Spleen (tissue), 11 donors: ENCODE results near the gene TCF7L1. TPM values are rescaled to one million over a fixed set of nuclear protein-coding genes. Genes with fewer than 3 reads are reported as not detected.

Source experiments
- DNase-seq: peaks from one replicate; pipeline ENCODE4 v3.0.0-alpha.2; 2020
- H3K27ac ChIP-seq, 8 donors: fragments of 200-600 bp; sonication (generic) in 7 of 8; 1 replicate in 4 of 8; 2 replicates in 4 of 8; pipeline versions ENCODE4 v1.5.0 to v1.8.0; 2016 to 2021; ENCODE audit warnings: inconsistent platforms in 4 of 8, mild to moderate bottlenecking in 4 of 8, moderate library complexity in 1 of 8
- H3K27me3 ChIP-seq, 7 donors: fragments of 200-600 bp; sonication (generic) in 6 of 7; replicated peaks in 1 of 7; 1 replicate in 4 of 7; 2 replicates in 3 of 7; pipeline versions ENCODE4 v1.5.0 to v1.8.0; 2016 to 2021; ENCODE audit warnings: inconsistent platforms in 3 of 7, mild to moderate bottlenecking in 1 of 7
- H3K36me3 ChIP-seq, 6 donors: fragments of 200-600 bp; sonication (generic) in 5 of 6; 1 replicate in 4 of 6; 2 replicates in 2 of 6; pipeline versions ENCODE4 v1.5.0 to v1.8.0; 2016 to 2021; ENCODE audit warnings: inconsistent platforms in 2 of 6
- H3K4me1 ChIP-seq, 6 donors: fragments of 200-600 bp; sonication (generic) in 5 of 6; 1 replicate in 3 of 6; 2 replicates in 3 of 6; pipeline versions ENCODE4 v1.5.0 to v1.8.0; 2016 to 2021; ENCODE audit warnings: inconsistent platforms in 3 of 6
- H3K4me3 ChIP-seq, 8 donors: fragments of 200-600 bp; sonication (generic) in 7 of 8; 1 replicate in 4 of 8; 2 replicates in 4 of 8; pipeline versions ENCODE4 v1.5.0 to v1.8.0; 2016 to 2021; ENCODE audit warnings: inconsistent platforms in 4 of 8, mild to moderate bottlenecking in 4 of 8, moderate library complexity in 2 of 8
- H3K9me3 ChIP-seq, 8 donors: fragments of 200-600 bp; sonication (generic) in 7 of 8; 1 replicate in 4 of 8; 2 replicates in 4 of 8; pipeline versions ENCODE4 v1.5.0 to v1.8.0; 2016 to 2021; ENCODE audit warnings: inconsistent platforms in 4 of 8
- POLR2A ChIP-seq, 3 donors: fragments of 450-650 bp; IDR thresholded peaks; one replicate each; pipeline ENCODE4 v1.5.1; 2017; ENCODE audit warnings: antibody characterized with exemption in 3 of 3, mild to moderate bottlenecking in 1 of 3
- POLR2AphosphoS5 ChIP-seq, 3 donors: sonication (generic); formaldehyde crosslinking; IDR thresholded peaks; one replicate each; pipeline ENCODE4 v1.5.1; 2017; ENCODE audit warnings: antibody characterized with exemption in 3 of 3
- WGBS, 5 donors: extraction: QIAGEN DNeasy Blood & Tissue Kit in 3 of 5; methylation state at CpG; one replicate each; pipeline versions ENCODE4 v1.1.5 to v1.1.7; 2013 to 2018; 5-methylcytosine and 5-hydroxymethylcytosine counted together
- intact Hi-C: fragments of 100-400 bp; cut with DNase I; formaldehyde crosslinking; loops from one replicate; pipeline ENCODE4 v1.15.0; 2023; ENCODE audit warnings: low total_unique reads
- polyA plus RNA-seq, 3 donors: library from polyadenylated mRNA; stranded (reverse); fragments of 200-250 nt; gene quantifications; one replicate each; pipeline ENCODE4 v1.2.1, GENCODE V29; 2013
- total RNA-seq, 7 donors: library from RNA; depleted of rRNA in 3 of 7; stranded (reverse); fragments of >200 nt in 3 of 7; fragmentation: NEBNext Ultra II Directional in 4 of 7; extraction: Animal tissue kit (Norgen Biotek cat#: 25700) in 4 of 7; gene quantifications; one replicate each; pipeline versions ENCODE4 v1.1.0 to v1.2.1, GENCODE V29; 2016 to 2021
- TF ChIP-seq, protein P1 (sequence below), 11 experiments: fragments of 200-600 bp in 7 of 11; fragments of 450-650 bp in 4 of 11; sonication (generic) in 4 of 11; IDR thresholded peaks in 8 of 11; conservative IDR thresholded peaks in 3 of 11; 1 replicate in 7 of 11; 2 replicates in 4 of 11; pipeline versions ENCODE4 v1.4.0 to v1.8.0; 2016 to 2021; ENCODE audit warnings: antibody characterized with exemption in 11 of 11, inconsistent platforms in 4 of 11, mild to moderate bottlenecking in 1 of 11
- donor health status: healthy with polysubstance abuse.
- donor health status: DM: no; HTN: no; CAD: no; lungs with moderate emphysema.
- donor health status: DM: no; HTN: no; CAD: no.
- donor health status: Bipolar disorder and iron deficiency.
- donor health status: healthy.
- donor health status: DM: no; HTN: no; CAD: no.
- donor health status: DM: yes; HTN: yes; CAD: no.

Gene TCF7L1
- total and polyA plus RNA-seq, 10 donors: 2.0 to 15.8 (median 6.4) TPM

DNA sequence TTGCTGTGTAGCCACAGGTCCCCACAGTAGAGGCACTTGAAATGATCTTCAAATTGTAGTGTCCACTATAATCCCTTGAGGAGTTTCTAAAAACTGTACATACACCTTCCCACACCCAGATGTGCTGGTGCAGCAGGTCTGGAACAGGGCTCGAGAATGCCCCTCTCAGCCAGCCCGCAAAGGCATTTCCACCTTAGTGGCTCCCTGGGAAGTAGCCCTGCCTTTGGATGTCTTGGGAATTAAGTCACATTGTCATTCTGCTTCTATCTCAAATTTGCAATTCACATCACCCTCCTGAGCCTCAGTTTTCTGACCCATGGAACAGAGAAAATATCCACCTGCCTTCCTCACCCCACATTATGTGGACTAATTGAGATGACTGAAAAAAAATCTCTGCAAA, 44.3 kb upstream of the TCF7L1 start:
- Histone ChIP-seq H3K27ac (no peak overlapping the region), H3K36me3 (no peaks in the 10 kb centered on the region), H3K27me3 (peaks cover 0 to 15% (median 0%) of the 10 kb centered on the region in 7 donors), H3K4me1 (no peaks in the 10 kb centered on the region), H3K9me3 (no peaks in the 10 kb centered on the region), H3K4me3 (no peak overlapping the region)
- intact Hi-C loops: no loop called here
- WGBS, 5 donors: 74 to 100% (median 88%) methylated on average over 2 of the region's 2 CpGs
- DNase-seq: no peak
- TF ChIP-seq, protein P1, sequence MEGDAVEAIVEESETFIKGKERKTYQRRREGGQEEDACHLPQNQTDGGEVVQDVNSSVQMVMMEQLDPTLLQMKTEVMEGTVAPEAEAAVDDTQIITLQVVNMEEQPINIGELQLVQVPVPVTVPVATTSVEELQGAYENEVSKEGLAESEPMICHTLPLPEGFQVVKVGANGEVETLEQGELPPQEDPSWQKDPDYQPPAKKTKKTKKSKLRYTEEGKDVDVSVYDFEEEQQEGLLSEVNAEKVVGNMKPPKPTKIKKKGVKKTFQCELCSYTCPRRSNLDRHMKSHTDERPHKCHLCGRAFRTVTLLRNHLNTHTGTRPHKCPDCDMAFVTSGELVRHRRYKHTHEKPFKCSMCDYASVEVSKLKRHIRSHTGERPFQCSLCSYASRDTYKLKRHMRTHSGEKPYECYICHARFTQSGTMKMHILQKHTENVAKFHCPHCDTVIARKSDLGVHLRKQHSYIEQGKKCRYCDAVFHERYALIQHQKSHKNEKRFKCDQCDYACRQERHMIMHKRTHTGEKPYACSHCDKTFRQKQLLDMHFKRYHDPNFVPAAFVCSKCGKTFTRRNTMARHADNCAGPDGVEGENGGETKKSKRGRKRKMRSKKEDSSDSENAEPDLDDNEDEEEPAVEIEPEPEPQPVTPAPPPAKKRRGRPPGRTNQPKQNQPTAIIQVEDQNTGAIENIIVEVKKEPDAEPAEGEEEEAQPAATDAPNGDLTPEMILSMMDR (IDR thresholded peaks at IDR 0.05 in 8 of 11, conservative IDR thresholded peaks at IDR 0.05 in 3 of 11): no peak
- TF ChIP-seq POLR2AphosphoS5 (IDR thresholded peaks at IDR 0.05) (no peak), POLR2A (IDR thresholded peaks at IDR 0.05) (no peak)

DNA sequence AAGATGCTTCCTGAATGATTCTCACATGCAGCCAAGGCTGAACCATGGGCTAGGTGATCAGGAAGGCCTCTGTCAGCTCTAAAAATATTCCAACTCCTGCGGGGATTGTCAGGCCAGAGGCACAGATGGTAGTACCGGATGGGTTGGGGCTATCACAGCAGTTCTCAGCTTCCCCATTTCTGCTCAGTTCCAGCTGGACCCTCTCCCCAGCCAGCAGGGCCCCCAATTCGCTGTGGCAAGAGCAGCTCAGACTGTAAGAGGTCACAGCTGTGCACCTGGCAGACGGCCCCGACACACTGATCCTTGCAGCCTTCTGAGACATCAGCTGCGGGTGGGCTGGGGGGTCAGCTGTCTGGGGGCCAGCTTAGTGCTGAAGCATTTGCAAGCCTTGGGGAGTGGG, 43.6 kb upstream of the TCF7L1 start:
- H3K9me3 ChIP-seq: no peaks in the 10 kb centered on the region
- TF ChIP-seq POLR2A (IDR thresholded peaks at IDR 0.05) (no peak), POLR2AphosphoS5 (IDR thresholded peaks at IDR 0.05) (no peak)
- TF ChIP-seq, protein P1 (IDR thresholded peaks at IDR 0.05 in 8 of 11, conservative IDR thresholded peaks at IDR 0.05 in 3 of 11): no peak
- intact Hi-C loops: no loop called here
- H3K27me3 ChIP-seq: peaks cover 0 to 15% (median 0%) of the 10 kb centered on the region in 7 donors
- no peak for DNase-seq
- 45 to 64% (median 53%) methylated on average over 6 of the region's 6 CpGs for WGBS, 5 donors
- H3K4me1 ChIP-seq: no peaks in the 10 kb centered on the region
- no peak overlapping the region for H3K27ac ChIP-seq
- no peaks in the 10 kb centered on the region for H3K36me3 ChIP-seq
- no peak overlapping the region for H3K4me3 ChIP-seq

DNA sequence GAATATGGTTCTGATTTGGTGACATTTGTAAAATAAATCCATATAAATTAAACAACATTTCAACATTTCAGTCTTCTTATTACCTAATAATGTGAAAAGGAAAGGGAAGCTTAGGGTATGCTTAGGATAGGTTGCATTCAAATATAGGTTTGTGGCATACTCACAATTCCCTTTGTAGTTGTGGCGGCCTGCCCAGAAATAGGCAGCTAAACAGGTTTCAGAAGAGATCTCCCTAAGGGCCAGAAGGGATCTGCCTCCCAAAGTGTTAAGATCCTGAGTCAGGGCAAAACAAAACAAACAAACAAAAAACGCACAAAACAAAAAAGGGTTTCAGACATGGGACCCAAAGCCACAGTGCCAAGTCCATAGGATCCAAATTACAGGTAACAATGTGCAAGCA, 41.4 kb upstream of the TCF7L1 start:
- H3K9me3 ChIP-seq: no peaks in the 10 kb centered on the region
- TF ChIP-seq POLR2AphosphoS5 (IDR thresholded peaks at IDR 0.05) (no peak), POLR2A (IDR thresholded peaks at IDR 0.05) (no peak)
- 85 to 94% (median 89%) methylated on average over 2 of the region's 2 CpGs for WGBS, 5 donors
- H3K36me3 ChIP-seq: no peaks in the 10 kb centered on the region
- H3K27me3 ChIP-seq: peaks cover 0 to 28% (median 0%) of the 10 kb centered on the region in 7 donors
- H3K4me3 ChIP-seq: no peak overlapping the region
- H3K4me1 ChIP-seq: no peaks in the 10 kb centered on the region
- intact Hi-C loops: no loop called here
- H3K27ac ChIP-seq: no peak overlapping the region
- DNase-seq: no peak

DNA sequence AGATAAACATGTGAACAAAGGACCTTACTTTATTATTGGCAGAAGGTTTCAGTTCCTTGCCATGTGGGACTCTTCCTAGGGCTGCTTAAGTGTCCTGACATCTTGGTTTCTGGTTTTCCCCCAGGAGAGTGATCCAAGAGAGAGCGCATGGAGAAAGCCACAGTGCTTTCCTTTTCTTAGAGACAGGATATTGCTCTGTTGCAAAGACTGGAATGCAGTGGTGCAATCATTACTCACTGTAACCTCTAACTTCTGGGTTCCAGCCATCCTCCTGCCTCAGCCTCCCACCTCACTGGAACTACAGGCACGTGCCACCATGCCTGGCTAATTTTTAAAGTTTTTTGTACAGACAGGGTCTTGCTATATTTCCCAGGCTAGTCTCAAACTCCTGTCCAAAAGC, 38.1 kb upstream of the TCF7L1 start:
- WGBS, 5 donors: 54 to 73% (median 59%) methylated on average over 2 of the region's 2 CpGs
- H3K4me3 ChIP-seq: no peak overlapping the region
- no peaks in the 10 kb centered on the region for H3K9me3 ChIP-seq
- H3K36me3 ChIP-seq: no peaks in the 10 kb centered on the region
- intact Hi-C loops: no loop called here
- H3K27ac ChIP-seq: no peak overlapping the region
- TF ChIP-seq, protein P1 (IDR thresholded peaks at IDR 0.05 in 8 of 11, conservative IDR thresholded peaks at IDR 0.05 in 3 of 11): no peak
- TF ChIP-seq POLR2A (IDR thresholded peaks at IDR 0.05) (no peak), POLR2AphosphoS5 (IDR thresholded peaks at IDR 0.05) (no peak)
- no peaks in the 10 kb centered on the region for H3K4me1 ChIP-seq
- H3K27me3 ChIP-seq: peaks cover 0 to 27% (median 0%) of the 10 kb centered on the region in 7 donors
- DNase-seq: no peak

DNA sequence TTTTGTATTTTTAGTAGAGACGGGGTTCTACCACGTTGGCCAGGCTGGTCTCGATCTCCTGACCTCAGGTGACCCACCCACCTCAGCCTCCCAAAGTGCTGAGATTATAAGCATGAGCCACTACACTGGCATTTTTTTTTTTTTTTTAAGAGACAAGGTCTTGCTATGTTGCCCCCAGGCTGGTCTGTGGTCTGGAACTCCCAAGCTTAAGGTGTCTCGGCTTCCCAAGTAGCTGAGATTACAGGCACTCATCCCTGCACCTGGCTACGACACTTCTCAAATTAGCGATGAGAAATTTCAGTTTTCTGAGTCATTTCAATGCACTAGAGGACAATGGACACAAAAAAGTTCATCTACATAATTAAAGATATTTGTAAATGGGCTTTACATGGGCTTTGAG, 36.6 kb upstream of the TCF7L1 start:
- DNase-seq: no peak
- H3K27me3 ChIP-seq: peaks cover 0 to 27% (median 0%) of the 10 kb centered on the region in 7 donors
- H3K4me3 ChIP-seq: no peak overlapping the region
- H3K36me3 ChIP-seq: no peaks in the 10 kb centered on the region
- TF ChIP-seq, protein P1 (IDR thresholded peaks at IDR 0.05 in 8 of 11, conservative IDR thresholded peaks at IDR 0.05 in 3 of 11): no peak
- TF ChIP-seq POLR2A (IDR thresholded peaks at IDR 0.05) (no peak), POLR2AphosphoS5 (IDR thresholded peaks at IDR 0.05) (no peak)
- intact Hi-C loops: no loop called here
- no peaks in the 10 kb centered on the region for H3K9me3 ChIP-seq
- no peak overlapping the region for H3K27ac ChIP-seq
- no peaks in the 10 kb centered on the region for H3K4me1 ChIP-seq
- 74 to 91% (median 86%) methylated on average over 6 of the region's 6 CpGs for WGBS, 5 donors
